Psoas muscle (tissue), 8 donors: ENCODE data around the gene VWC2. TPM values are rescaled to one million over a fixed set of nuclear protein-coding genes. Genes with fewer than 3 reads are reported as not detected.

Experiments used
- ATAC-seq, 4 donors: fragments of 200-7000 bp; cut with Tn5 transposase; one replicate each; pipeline ENCODE4 v1.9.1; 2020; ENCODE audit warnings: moderate library complexity in 3 of 4, mild to moderate bottlenecking in 2 of 4
- DNase-seq, 2 donors: peaks; one replicate each; pipeline ENCODE4 v3.0.0-alpha.2; 2020
- H3K27ac ChIP-seq: fragments of 200-600 bp; one replicate; pipeline ENCODE4 v1.8.0; 2022
- H3K27me3 ChIP-seq, 3 donors: fragments of 200-600 bp in 1 of 3; one replicate each; pipeline versions ENCODE4 v1.6.1 to v1.8.0; 2013 to 2022; ENCODE audit warnings: low read length in 2 of 3, mild to moderate bottlenecking in 2 of 3, moderate library complexity in 1 of 3; ENCODE audit not compliant: insufficient read depth in 3 of 3
- H3K36me3 ChIP-seq, 2 donors: fragments of 200-600 bp in 1 of 2; one replicate each; pipeline versions ENCODE4 v1.6.1 to v1.8.0; 2013 to 2022; ENCODE audit warnings: low read depth in 1 of 2, mild to moderate bottlenecking in 1 of 2, moderate library complexity in 1 of 2; ENCODE audit not compliant: insufficient read depth in 1 of 2
- H3K4me1 ChIP-seq: fragments of 200-600 bp; one replicate; pipeline ENCODE4 v1.8.0; 2022
- H3K4me3 ChIP-seq: fragments of 200-600 bp; one replicate; pipeline ENCODE4 v1.8.0; 2022; ENCODE audit warnings: mild to moderate bottlenecking
- H3K9me3 ChIP-seq: fragments of 200-600 bp; one replicate; pipeline ENCODE4 v1.8.0; 2022
- CTCF ChIP-seq: fragments of 200-600 bp; IDR thresholded peaks from one replicate; pipeline ENCODE4 v1.8.0; 2022; ENCODE audit warnings: antibody characterized with exemption
- WGBS, 3 donors: extraction: QIAGEN DNeasy Blood & Tissue Kit; methylation state at CpG; one replicate each; pipeline versions ENCODE4 v1.1.6 to v1.1.7; 2013; 5-methylcytosine and 5-hydroxymethylcytosine counted together
- intact Hi-C, 2 donors: fragments of 100-400 bp; cut with DNase I; formaldehyde crosslinking; loops; one replicate each; pipeline versions ENCODE4 v1.11.0 to v1.14.2; 2022
- polyA plus RNA-seq, 3 donors: library from polyadenylated mRNA; stranded (reverse); fragments of 200-250 nt; gene quantifications; one replicate each; pipeline ENCODE4 v1.2.3, GENCODE V29; 2013
- total RNA-seq, 4 donors: library from RNA; stranded (reverse); fragmentation: NEBNext Ultra II Directional in 2 of 4; extraction: Animal tissue kit (Norgen Biotek cat#: 25700) in 2 of 4; gene quantifications; one replicate each; pipeline versions ENCODE4 v1.2.1 to v1.2.4, GENCODE V29; 2021 to 2023
- donor health status: healthy with polysubstance abuse.
- donor health status: DM: no; HTN: no; CAD: no; lungs with moderate emphysema.
- donor health status: Bipolar disorder and iron deficiency.
- donor health status: healthy.
- donor health status: DM: yes; HTN: yes; CAD: no.
- donor health status: DM: no; HTN: no; CAD: no.
- donor health status: DM: no; HTN: no; CAD: no.
- donor health status: DM: yes; HTN: yes; CAD: no.

VWC2 gene
- total and polyA plus RNA-seq, 7 donors = under 0.01 to 0.01 TPM; not detected in 5

GRCh38 chr7:49812534-49812933 lies 39.1 kb downstream of the VWC2 start:
- Histone ChIP-seq H3K4me1 (no peaks in the 10 kb centered on the region), H3K27ac (no peak overlapping the region), H3K36me3 (no peaks in the 10 kb centered on the region), H3K27me3 (no peaks in the 10 kb centered on the region), H3K4me3 (no peak overlapping the region), H3K9me3 (no peaks in the 10 kb centered on the region)
- DNase-seq (no peak), ATAC-seq (no peak)
- intact Hi-C loops = no loop called here
- TF ChIP-seq CTCF = no peak

GRCh38 chr7:49817279-49817678 lies 43.8 kb downstream of the VWC2 start:
- DNase-seq (no peak), ATAC-seq (no peak)
- H3K4me3 ChIP-seq = no peak overlapping the region
- H3K9me3 ChIP-seq = no peaks in the 10 kb centered on the region
- no peaks in the 10 kb centered on the region for H3K27me3 ChIP-seq
- H3K36me3 ChIP-seq = no peaks in the 10 kb centered on the region
- intact Hi-C loops = no loop called here
- no peak overlapping the region for H3K27ac ChIP-seq
- no peaks in the 10 kb centered on the region for H3K4me1 ChIP-seq
- TF ChIP-seq CTCF = no peak
- WGBS, 3 donors = 66 to 78% (median 74%) methylated on average over 1 of the region's 1 CpG

- no peaks in the 10 kb centered on the region for H3K9me3 ChIP-seq
- no peak for DNase-seq
- ATAC-seq = no peak
- H3K4me1 ChIP-seq = no peaks in the 10 kb centered on the region
- no peak overlapping the region for H3K4me3 ChIP-seq
- H3K27me3 ChIP-seq = no peaks in the 10 kb centered on the region
- TF ChIP-seq CTCF = no peak
- intact Hi-C loops = no loop called here
- no peak overlapping the region for H3K27ac ChIP-seq
- H3K36me3 ChIP-seq = no peaks in the 10 kb centered on the region
Measured at GRCh38 chr7:49821181-49821580, 47.7 kb downstream of the VWC2 start.

GRCh38 chr7:49822856-49823255 lies 49.4 kb downstream of the VWC2 start:
- 68 to 81% (median 77%) methylated on average over 5 of the region's 5 CpGs for WGBS, 3 donors
- no peak for ATAC-seq

More at GRCh38 chr7:49822856-49823255, 49.4 kb downstream of the VWC2 start:
- Histone ChIP-seq H3K27me3 (no peaks in the 10 kb centered on the region), H3K4me1 (no peaks in the 10 kb centered on the region), H3K36me3 (no peaks in the 10 kb centered on the region), H3K27ac (no peak overlapping the region), H3K4me3 (no peak overlapping the region), H3K9me3 (no peaks in the 10 kb centered on the region)
- TF ChIP-seq CTCF = no peak
- no peak for DNase-seq
- intact Hi-C loops = no loop called here
